Kidney epithelial cell (primary cell): Measurements from ENCODE around the gene OR10H5. TPM values are rescaled to one million over a fixed set of nuclear protein-coding genes. Genes with fewer than 3 reads are reported as not detected.

ENCODE experiments used
- DNase-seq: peaks from one replicate; pipeline ENCODE4 v3.0.0-alpha.2; 2010; ENCODE audit warnings: low read depth
- H3K27me3 ChIP-seq: 2 replicates; pipeline ENCODE4 v1.6.0; 2011; ENCODE audit warnings: low read length; ENCODE audit not compliant: control insufficient read depth, insufficient read depth
- H3K36me3 ChIP-seq: 2 replicates; pipeline ENCODE4 v1.5.1; 2011; ENCODE audit warnings: low read length; ENCODE audit not compliant: control insufficient read depth, insufficient read depth
- H3K4me3 ChIP-seq: 2 replicates; pipeline ENCODE4 v1.5.1; 2011; ENCODE audit warnings: low read depth, mild to moderate bottlenecking, control low read depth, low read length
- total RNA-seq: library from RNA; depleted of rRNA; stranded (reverse); fragments of >200 nt; gene quantifications from 2 replicates; pipeline ENCODE4 v1.2.3, GENCODE V29; 2015
- TF ChIP-seq, protein P1 (sequence below): IDR thresholded peaks from 2 replicates; pipeline ENCODE4 v1.5.1; 2011; ENCODE audit warnings: mild to moderate bottlenecking, moderate library complexity, low read length, control low read depth, inconsistent platforms; ENCODE audit not compliant: insufficient read depth, poor library complexity, severe bottlenecking

Gene OR10H5
- total RNA-seq, 1 donor from 2014 or later = not detected

DNA sequence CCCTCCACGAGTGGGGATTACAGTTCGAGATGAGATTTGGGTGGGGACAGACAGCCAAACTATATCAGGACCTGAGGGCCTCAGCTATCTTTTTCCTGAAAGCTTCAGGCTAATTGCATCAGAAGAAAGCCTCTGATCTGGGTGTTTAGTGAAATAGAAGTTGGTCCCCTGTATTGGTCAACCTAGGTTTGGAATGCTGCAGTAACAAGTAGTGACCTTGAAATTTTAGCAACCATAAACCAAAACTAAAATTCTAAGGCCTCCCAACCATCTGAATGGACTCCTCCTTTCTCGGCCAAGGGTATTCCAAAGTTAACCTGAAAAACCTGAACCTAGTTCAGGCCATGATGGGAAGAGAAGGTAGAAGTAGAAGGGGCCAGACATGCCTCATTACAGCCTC, 62.9 kb downstream of the OR10H5 start:
- H3K4me3 ChIP-seq = no peak overlapping the region
- H3K27me3 ChIP-seq = no peaks in the 10 kb centered on the region
- H3K36me3 ChIP-seq = no peaks in the 10 kb centered on the region
- TF ChIP-seq, protein P1, sequence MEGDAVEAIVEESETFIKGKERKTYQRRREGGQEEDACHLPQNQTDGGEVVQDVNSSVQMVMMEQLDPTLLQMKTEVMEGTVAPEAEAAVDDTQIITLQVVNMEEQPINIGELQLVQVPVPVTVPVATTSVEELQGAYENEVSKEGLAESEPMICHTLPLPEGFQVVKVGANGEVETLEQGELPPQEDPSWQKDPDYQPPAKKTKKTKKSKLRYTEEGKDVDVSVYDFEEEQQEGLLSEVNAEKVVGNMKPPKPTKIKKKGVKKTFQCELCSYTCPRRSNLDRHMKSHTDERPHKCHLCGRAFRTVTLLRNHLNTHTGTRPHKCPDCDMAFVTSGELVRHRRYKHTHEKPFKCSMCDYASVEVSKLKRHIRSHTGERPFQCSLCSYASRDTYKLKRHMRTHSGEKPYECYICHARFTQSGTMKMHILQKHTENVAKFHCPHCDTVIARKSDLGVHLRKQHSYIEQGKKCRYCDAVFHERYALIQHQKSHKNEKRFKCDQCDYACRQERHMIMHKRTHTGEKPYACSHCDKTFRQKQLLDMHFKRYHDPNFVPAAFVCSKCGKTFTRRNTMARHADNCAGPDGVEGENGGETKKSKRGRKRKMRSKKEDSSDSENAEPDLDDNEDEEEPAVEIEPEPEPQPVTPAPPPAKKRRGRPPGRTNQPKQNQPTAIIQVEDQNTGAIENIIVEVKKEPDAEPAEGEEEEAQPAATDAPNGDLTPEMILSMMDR = no peak
- no peak for DNase-seq

Other genes with a start within 250 kb of the OR10H5 start
- not detected in 2 replicates for gene CYP4F8, start 172.4 kb upstream of the OR10H5 start, total RNA-seq
- not detected in 2 replicates for gene CYP4F3, start 146.8 kb upstream of the OR10H5 start, total RNA-seq
- gene CYP4F12, start 114.6 kb upstream of the OR10H5 start, total RNA-seq = not detected in 2 replicates
- gene OR10H2, start 59.6 kb upstream of the OR10H5 start, total RNA-seq = not detected in 2 replicates
- gene OR10H3, start 49.7 kb upstream of the OR10H5 start, total RNA-seq = not detected in 2 replicates
- gene OR10H1, start 28.0 kb downstream of the OR10H5 start, total RNA-seq = not detected in 2 replicates
- gene CYP4F2, start 110.4 kb downstream of the OR10H5 start, total RNA-seq = not detected in 2 replicates
- gene CYP4F11, start 146.9 kb downstream of the OR10H5 start, total RNA-seq = 0.38 TPM in 1 of 2 replicates, not detected in the other
- not detected in 2 replicates for gene OR10H4, start 161.3 kb downstream of the OR10H5 start, total RNA-seq